Measurements from ENCODE around the gene ARHGEF6. TPM values are rescaled to one million over a fixed set of nuclear protein-coding genes. Genes with fewer than 3 reads are reported as not detected.

Gene ARHGEF6
- 0.31 and 0.42 TPM in 2 replicates for total RNA-seq
- long read RNA-seq: 0 reads

GRCh38 chrX:136780763-136781162 lies at the start of gene ARHGEF6:
TSS of gene ARHGEF6 (minus strand) at chrX:136780932. CDS start at chrX:136780882, 50 bp downstream.
- no peak for TF ChIP-seq CTCF (IDR thresholded peaks at IDR 0.05; ENCODE audit: unreplicated experiment)

GRCh38 chrX:136829413-136829812 lies 48.7 kb upstream of the ARHGEF6 start:
- Mint-ChIP-seq H3K4me1 (ENCODE audit: low read depth) (no peaks in the 10 kb centered on the region), H3K36me3 (ENCODE audit: insufficient read depth) (peaks cover 10% of the 10 kb centered on the region), H3K27ac (no peak overlapping the region), H3K4me3 (ENCODE audit: low read depth) (no peak overlapping the region), H3K9me3 (ENCODE audit: low read depth) (peaks cover 27% of the 10 kb centered on the region), H3K27me3 (no peaks in the 10 kb centered on the region)
- no peak for DNase-seq (ENCODE audit: low spot score, unreplicated experiment)
- no peak for TF ChIP-seq CTCF (IDR thresholded peaks at IDR 0.05; ENCODE audit: unreplicated experiment)

More at GRCh38 chrX:136780763-136781162, at the start of gene ARHGEF6:
- Mint-ChIP-seq H3K27ac (no peak within 1 kb of the TSS), H3K36me3 (ENCODE audit: insufficient read depth) (no peaks in the 10 kb centered on the region), H3K4me3 (ENCODE audit: low read depth) (no peak within 1 kb of the TSS), H3K9me3 (ENCODE audit: low read depth) (peaks cover 15% of the 10 kb centered on the region), H3K27me3 (no peaks in the 10 kb centered on the region), H3K4me1 (ENCODE audit: low read depth) (no peaks in the 10 kb centered on the region)
- no peak for DNase-seq (ENCODE audit: low spot score, unreplicated experiment)

GRCh38 chrX:136828830-136829229 lies 48.1 kb upstream of the ARHGEF6 start:
- H3K4me1 Mint-ChIP-seq (ENCODE audit: low read depth): no peaks in the 10 kb centered on the region
- peaks cover 31% of the 10 kb centered on the region for H3K9me3 Mint-ChIP-seq (ENCODE audit: low read depth)
- no peak overlapping the region for H3K4me3 Mint-ChIP-seq (ENCODE audit: low read depth)
- H3K27ac Mint-ChIP-seq: no peak overlapping the region
- TF ChIP-seq CTCF (IDR thresholded peaks at IDR 0.05; ENCODE audit: unreplicated experiment): no peak
- no peak for DNase-seq (ENCODE audit: low spot score, unreplicated experiment)
- H3K36me3 Mint-ChIP-seq (ENCODE audit: insufficient read depth): peaks cover 10% of the 10 kb centered on the region
- H3K27me3 Mint-ChIP-seq: no peaks in the 10 kb centered on the region

- Mint-ChIP-seq H3K9me3 (ENCODE audit: low read depth) (peaks cover 31% of the 10 kb centered on the region), H3K4me1 (ENCODE audit: low read depth) (no peaks in the 10 kb centered on the region), H3K4me3 (ENCODE audit: low read depth) (no peak overlapping the region), H3K27me3 (no peaks in the 10 kb centered on the region), H3K27ac (no peak overlapping the region), H3K36me3 (ENCODE audit: insufficient read depth) (peaks cover 10% of the 10 kb centered on the region)
- TF ChIP-seq CTCF (IDR thresholded peaks at IDR 0.05; ENCODE audit: unreplicated experiment): no peak
- no peak for DNase-seq (ENCODE audit: low spot score, unreplicated experiment)
Measured at GRCh38 chrX:136827026-136827425, 46.3 kb upstream of the ARHGEF6 start.

GRCh38 chrX:136825771-136826170 lies 45.0 kb upstream of the ARHGEF6 start:
- no peak overlapping the region for H3K27ac Mint-ChIP-seq
- no peaks in the 10 kb centered on the region for H3K4me1 Mint-ChIP-seq (ENCODE audit: low read depth)
- TF ChIP-seq CTCF (IDR thresholded peaks at IDR 0.05; ENCODE audit: unreplicated experiment): no peak
- H3K27me3 Mint-ChIP-seq: no peaks in the 10 kb centered on the region
- peaks cover 14% of the 10 kb centered on the region for H3K36me3 Mint-ChIP-seq (ENCODE audit: insufficient read depth)
- no peak overlapping the region for H3K4me3 Mint-ChIP-seq (ENCODE audit: low read depth)
- DNase-seq (ENCODE audit: low spot score, unreplicated experiment): no peak
- peaks cover 34% of the 10 kb centered on the region for H3K9me3 Mint-ChIP-seq (ENCODE audit: low read depth)
